GM21723 (cell line): ENCODE data around the gene PEX7.
"Not testable (repeated sequence)": the region's sequence is repeated elsewhere in the genome, so short reads cannot be mapped to it uniquely, and the experiment has no call there.

Experiments used
- ATAC-seq: cut with Tn5 transposase; IDR thresholded peaks from one replicate; pipeline ENCODE4 v1.9.1; 2021; ENCODE audit warnings: mild to moderate bottlenecking, moderate library complexity; ENCODE audit not compliant: unreplicated experiment

Gene PEX7

GRCh38 chr6:136840276-136841001 lies 18.0 kb downstream of the PEX7 start:
- ATAC-seq = no peak

- ATAC-seq = no peak
Measured at GRCh38 chr6:136843210-136843609, 20.8 kb downstream of the PEX7 start.

DNA sequence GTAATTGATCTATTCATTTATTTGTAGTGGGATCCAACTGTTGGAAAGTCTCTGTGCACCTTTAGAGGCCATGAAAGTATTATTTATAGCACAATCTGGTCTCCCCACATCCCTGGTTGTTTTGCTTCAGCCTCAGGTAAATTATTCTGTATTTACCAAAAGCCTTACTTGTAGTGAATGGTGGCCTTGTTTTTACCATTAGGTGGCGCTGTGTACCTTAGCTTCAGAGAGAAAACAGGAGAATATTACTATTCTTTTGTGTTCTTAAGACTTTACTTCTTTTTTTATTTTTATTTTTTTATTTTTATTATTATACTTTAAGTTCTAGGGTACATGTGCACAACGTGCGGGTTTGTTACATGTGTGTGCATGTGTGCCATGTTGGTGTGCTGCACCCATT lies 23.7 kb downstream of the PEX7 start:
- no peak for ATAC-seq

DNA sequence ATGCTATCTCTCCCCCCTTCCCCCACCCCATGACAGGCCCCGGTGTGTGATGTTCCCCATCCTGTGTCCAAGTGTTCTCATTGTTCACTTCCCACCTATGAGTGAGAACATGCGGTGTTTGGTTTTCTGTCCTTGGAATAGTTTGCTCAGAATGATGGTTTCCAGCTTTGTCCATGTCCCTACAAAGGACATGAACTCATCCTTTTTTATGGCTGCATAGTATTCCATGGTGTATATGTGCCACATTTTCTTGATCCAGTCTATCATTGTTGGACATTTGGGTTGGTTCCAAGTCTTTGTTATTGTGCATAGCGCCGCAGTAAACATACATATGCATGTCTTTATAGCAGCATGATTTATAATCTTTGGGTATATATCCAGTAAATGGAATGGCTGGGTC lies 24.1 kb downstream of the PEX7 start:
- ATAC-seq = not testable (repeated sequence)

- not testable (repeated sequence) for ATAC-seq
Measured at GRCh38 chr6:136849979-136850563, 27.7 kb downstream of the PEX7 start.

GRCh38 chr6:136859430-136859829 lies 37.0 kb downstream of the PEX7 start:
- ATAC-seq = no peak

- ATAC-seq = no peak
Measured at GRCh38 chr6:136860043-136860442, 37.7 kb downstream of the PEX7 start.

- no peak for ATAC-seq
Measured at GRCh38 chr6:136862662-136863061, 40.3 kb downstream of the PEX7 start.

DNA sequence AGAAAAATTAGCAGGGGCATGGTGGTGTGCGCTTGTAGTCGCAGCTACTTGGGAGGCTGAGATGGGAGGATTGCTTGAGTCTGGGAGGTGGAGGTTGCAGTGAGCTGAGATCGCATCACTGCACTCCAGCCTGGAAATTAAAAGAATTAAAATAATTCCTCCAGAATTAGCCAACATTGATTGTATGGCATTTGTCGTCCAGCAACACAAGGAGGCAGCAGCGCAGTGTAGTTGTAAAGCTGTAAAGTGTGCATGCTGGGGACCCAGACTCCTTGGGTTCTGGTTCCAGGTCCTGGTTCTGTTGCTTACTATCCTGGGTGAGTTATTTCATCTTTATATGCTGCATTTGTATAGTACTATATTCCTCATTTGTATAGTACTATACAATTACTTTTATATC lies 41.4 kb downstream of the PEX7 start:
- no peak for ATAC-seq

DNA sequence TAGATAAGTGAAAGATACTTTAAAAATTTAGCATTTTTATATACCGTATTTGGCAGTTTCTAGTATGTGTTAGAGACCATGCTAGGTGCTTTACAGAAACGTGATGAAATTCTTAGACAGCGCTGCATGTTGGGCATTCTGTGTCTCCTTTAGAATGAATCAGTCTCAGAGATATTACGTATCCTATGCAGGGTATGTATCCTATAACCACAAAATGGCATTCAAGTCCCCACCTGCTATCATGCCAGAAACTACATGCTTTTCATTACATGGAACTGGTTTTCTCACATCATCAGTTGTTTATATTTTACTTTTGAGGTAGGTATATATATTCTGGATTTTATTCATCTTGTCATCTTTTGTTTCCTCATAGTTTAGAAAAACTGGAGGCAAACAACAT lies 42.3 kb downstream of the PEX7 start:
- ATAC-seq = no peak

DNA sequence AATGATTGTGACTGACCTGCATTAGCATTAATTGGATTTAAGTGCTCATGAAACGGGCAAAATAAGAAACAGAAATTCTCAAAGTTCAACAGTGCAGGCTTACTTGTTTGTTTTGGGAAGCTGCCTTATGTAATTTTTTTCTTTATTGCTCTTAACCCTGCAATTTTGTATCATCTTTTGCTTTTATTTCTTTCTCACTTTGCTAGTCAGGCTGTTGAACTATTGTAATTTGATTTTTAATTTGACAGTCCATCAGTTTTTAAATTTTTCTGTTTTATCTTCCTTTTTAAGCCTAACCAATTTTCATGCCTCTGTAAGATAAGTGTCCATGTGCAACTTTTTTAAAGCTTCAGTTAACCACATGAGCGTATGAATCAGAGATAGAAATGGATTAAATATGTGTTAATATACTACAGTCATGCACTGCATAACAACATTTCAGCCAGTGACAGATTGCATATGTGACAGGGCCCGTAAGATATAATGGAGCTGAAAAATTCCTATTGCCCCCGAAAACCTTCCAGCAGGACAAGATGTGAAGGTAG lies 44.6 kb downstream of the PEX7 start:
- no peak for ATAC-seq

GRCh38 chr6:136869451-136869850 lies 47.1 kb downstream of the PEX7 start:
- ATAC-seq = no peak

GRCh38 chr6:136873748-136874147 lies 51.4 kb downstream of the PEX7 start:
- no peak for ATAC-seq

- not testable (repeated sequence) for ATAC-seq
Measured at GRCh38 chr6:136876469-136876868, 54.1 kb downstream of the PEX7 start.

DNA sequence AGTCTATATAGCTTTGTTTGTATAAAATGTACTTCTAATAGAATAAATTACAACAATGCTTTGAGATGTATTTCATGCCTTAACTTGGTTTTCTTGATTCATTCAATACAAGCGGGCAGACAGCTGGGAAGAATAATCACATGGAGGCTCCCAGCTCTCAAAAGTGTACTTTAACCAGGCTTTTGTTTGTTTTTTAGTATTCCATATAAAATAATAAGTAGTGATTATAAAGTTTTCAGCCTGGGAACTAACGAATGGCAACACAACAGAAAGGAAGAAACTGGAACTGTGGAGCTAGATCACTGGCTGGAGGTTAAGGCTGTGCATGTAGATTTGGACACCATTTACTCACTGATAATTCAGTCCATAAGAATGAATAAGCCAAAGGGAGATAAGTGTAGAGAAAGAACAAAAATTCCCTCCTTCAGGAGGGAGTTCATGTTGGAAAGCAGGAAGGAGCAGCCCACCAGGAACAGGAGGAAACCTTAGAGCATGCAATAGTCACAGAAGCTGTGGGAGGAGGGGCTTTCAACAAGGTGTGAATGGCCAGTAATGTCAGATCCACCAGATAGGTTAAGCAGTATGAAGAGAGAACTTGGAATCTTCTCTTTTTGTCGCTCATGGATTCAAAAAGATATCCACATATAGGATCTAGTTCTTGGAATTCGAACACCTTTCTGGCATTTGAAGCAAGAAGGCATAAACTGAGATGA lies 58.5 kb downstream of the PEX7 start:
- no peak for ATAC-seq

- no peak for ATAC-seq
Measured at GRCh38 chr6:136886091-136886490, 63.7 kb downstream of the PEX7 start.

GRCh38 chr6:136887953-136888352 lies 65.6 kb downstream of the PEX7 start:
- ATAC-seq = no peak

DNA sequence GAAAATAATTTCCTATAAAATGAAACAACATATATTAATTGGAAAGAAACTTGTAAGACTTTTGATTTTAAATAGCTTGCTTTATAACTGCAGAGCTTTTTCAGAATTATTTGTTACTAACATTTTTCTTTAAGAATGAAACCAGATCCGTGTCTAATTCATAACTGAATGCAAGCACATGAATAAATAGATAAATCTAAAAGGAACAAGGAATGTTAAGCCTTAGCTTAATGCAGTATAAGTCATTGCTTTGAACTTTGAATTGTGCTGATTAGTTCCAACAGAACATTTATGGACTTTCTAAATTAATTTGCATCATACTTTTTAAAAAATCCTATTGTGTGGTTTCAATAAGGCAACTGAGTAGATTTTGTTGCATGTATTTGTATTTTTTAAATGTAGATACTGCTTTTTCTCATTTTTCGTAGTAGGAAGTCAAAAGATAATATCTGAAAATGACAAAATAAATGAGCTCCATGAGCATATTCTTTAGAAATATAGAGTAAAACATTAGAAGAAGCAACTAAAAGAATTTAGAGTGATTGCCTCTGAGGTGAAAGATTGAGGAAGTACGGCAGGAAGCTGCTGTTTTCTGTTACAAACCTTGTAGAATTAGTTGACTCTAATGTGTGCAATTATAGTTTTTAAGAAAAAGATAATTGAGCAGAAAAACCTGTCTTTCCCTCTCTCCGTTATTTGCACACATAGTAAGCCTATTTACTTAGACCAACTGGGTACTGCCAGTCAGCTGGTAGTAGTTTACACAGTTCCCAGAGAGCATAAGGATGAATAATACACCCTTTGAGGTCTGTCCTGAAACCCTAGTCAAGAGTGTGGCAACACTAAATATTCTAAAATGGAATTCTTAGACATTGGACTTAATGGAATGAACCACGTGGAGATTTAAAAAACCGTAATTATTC lies 67.1 kb downstream of the PEX7 start:
- ATAC-seq = no peak

- no peak for ATAC-seq
Measured at GRCh38 chr6:136890194-136890839, 67.9 kb downstream of the PEX7 start.

DNA sequence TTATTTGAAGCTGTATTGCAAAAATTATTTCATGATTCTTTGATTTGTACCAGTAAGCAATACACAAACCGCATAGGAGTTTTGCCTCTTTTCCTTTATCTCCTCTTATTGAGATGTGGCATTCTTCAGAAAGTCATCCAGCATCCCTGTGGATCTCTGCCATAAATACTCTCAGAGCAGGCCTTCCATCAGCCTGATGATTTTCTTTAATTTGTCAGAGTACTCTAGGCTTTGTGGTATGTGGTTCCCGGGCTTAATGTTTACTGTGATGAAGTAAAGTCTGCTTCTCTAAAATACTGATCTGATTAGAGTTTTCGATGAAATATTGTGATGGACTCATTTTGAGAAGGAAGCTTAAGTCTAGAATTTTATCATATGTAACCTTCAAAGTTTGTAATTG lies 68.6 kb downstream of the PEX7 start:
- no peak for ATAC-seq
